GM12878 (cell line): ENCODE measurements around the gene NFATC1. TPM values are rescaled to one million over a fixed set of nuclear protein-coding genes. Genes with fewer than 3 reads are reported as not detected.

ENCODE experiments used
- ATAC-seq: fragments of 200-7000 bp; cut with Tn5 transposase; 3 replicates; pipeline ENCODE4 v1.9.1; 2020; ENCODE audit warnings: mild to moderate bottlenecking, moderate library complexity
- BruUV-seq: library from RNA; stranded (reverse); fragments of 400-500 nt; replicated peaks from 2 replicates; lab custom pipeline; 2021; lab: Mats Ljungman, UMichigan
- CTCF ChIA-PET: fragments of 300-600 bp; sonication (Branson Sonifier 250); formaldehyde crosslinking; extraction: SDS; loops from one replicate; lab custom pipeline; 2021; ENCODE audit warnings: inconsistent platforms; lab: Yijun Ruan, JAX
- POLR2A ChIA-PET: fragments of 350-600 bp; formaldehyde crosslinking; extraction: SDS; loops from one replicate; lab custom pipeline; 2021; ENCODE audit warnings: inconsistent platforms; lab: Charles Lee
- RAD21 ChIA-PET: fragments of 300-600 bp; sonication (Branson Sonifier 250); formaldehyde crosslinking; loops from one replicate; lab custom pipeline; 2023; ENCODE audit warnings: antibody characterized with exemption; ENCODE audit not compliant: unreplicated experiment; lab: Charles Lee
- SMC1A ChIA-PET: fragments of 300-600 bp; sonication (Branson Sonifier 250); formaldehyde crosslinking; loops from one replicate; lab custom pipeline; 2023; ENCODE audit not compliant: unreplicated experiment, uncharacterized antibody; lab: Charles Lee
- DNase-seq: peaks from one replicate; pipeline ENCODE4 v3.0.0-alpha.2; 2011; ENCODE audit warnings: low read depth, low spot score
- FAIRE-seq: peaks from 3 replicates; lab custom pipeline; 2011; peaks lifted over from hg19 to GRCh38; lab: Jason Lieb, UNC
- H2AFZ ChIP-seq: 2 replicates; pipeline ENCODE4 v1.6.0; 2011; ENCODE audit warnings: low read depth, low read length, control low read depth; ENCODE audit not compliant: control insufficient read depth
- H3K27ac ChIP-seq: 2 replicates; pipeline ENCODE4 v1.5.1; 2011; ENCODE audit warnings: control low read depth; ENCODE audit not compliant: control insufficient read depth, insufficient read depth
- H3K27me3 ChIP-seq, 2 experiments: replicated peaks in 1 of 2; 2 replicates each; pipeline versions ENCODE4 v1.6.0 to v1.6.1; 2011; ENCODE audit warnings: low read length in 1 of 2; ENCODE audit not compliant: control insufficient read depth in 2 of 2, insufficient read depth in 2 of 2
- H3K36me3 ChIP-seq, 2 experiments: 2 replicates each; pipeline ENCODE4 v1.5.1; 2011; ENCODE audit warnings: low read length in 1 of 2; ENCODE audit not compliant: control insufficient read depth in 2 of 2, insufficient read depth in 2 of 2
- H3K4me1 ChIP-seq: 2 replicates; pipeline ENCODE4 v1.6.1; 2011; ENCODE audit warnings: mild to moderate bottlenecking, low read length, moderate library complexity, mixed read lengths; ENCODE audit not compliant: control insufficient read depth, insufficient read depth
- H3K4me2 ChIP-seq: 2 replicates; pipeline ENCODE4 v1.6.0; 2011; ENCODE audit warnings: control low read depth; ENCODE audit not compliant: control insufficient read depth, insufficient read depth
- H3K4me3 ChIP-seq: fragments of 200-600 bp; sonication (generic); 2 replicates; pipeline ENCODE4 v1.5.1; 2016
- H3K79me2 ChIP-seq: 2 replicates; pipeline ENCODE4 v1.6.0; 2011; ENCODE audit warnings: low read length; ENCODE audit not compliant: control insufficient read depth, insufficient read depth
- H3K9ac ChIP-seq: 2 replicates; pipeline ENCODE4 v1.8.0; 2011; ENCODE audit warnings: low read length, control low read depth, mixed read lengths; ENCODE audit not compliant: control insufficient read depth, insufficient read depth
- H3K9me3 ChIP-seq: replicated peaks from 3 replicates; pipeline ENCODE4 v1.5.1; 2011; ENCODE audit warnings: mild to moderate bottlenecking, low read length; ENCODE audit not compliant: control insufficient read depth, insufficient read depth
- H4K20me1 ChIP-seq: 2 replicates; pipeline ENCODE4 v1.6.0; 2011; ENCODE audit not compliant: control insufficient read depth, insufficient read depth
- BCL3 ChIP-seq: IDR thresholded peaks from 2 replicates; pipeline ENCODE4 v1.6.1; 2011; ENCODE audit warnings: borderline replicate concordance, low read depth, mild to moderate bottlenecking, moderate library complexity, low read length; ENCODE audit not compliant: insufficient read depth, poor library complexity, severe bottlenecking
- BMI1 ChIP-seq: fragments of 450-650 bp; IDR thresholded peaks from 2 replicates; pipeline ENCODE4 v1.6.1; 2016; ENCODE audit warnings: mild to moderate bottlenecking, moderate library complexity, borderline replicate concordance
- NR2C2 ChIP-seq: IDR thresholded peaks from 2 replicates; pipeline ENCODE4 v1.6.1; 2011; ENCODE audit warnings: borderline replicate concordance, low read depth; ENCODE audit not compliant: control insufficient read depth, insufficient read length
- NRF1 ChIP-seq: conservative IDR thresholded peaks from 2 replicates; pipeline ENCODE4 v1.6.1; 2011; ENCODE audit warnings: mild to moderate bottlenecking, low read depth, low read length, improper control_type of control experiment
- TCF3 ChIP-seq: IDR thresholded peaks from 2 replicates; pipeline ENCODE4 v1.6.1; 2012; ENCODE audit warnings: low read depth, mild to moderate bottlenecking, low read length, borderline replicate concordance; ENCODE audit not compliant: insufficient read depth
- WGBS: methylation state at CpG from one replicate; pipeline ENCODE4 v1.1.6; 2016; ENCODE audit warnings: low lambda C conversion rate; ENCODE audit not compliant: insufficient replicate concordance, insufficient coverage; ENCODE audit errors: missing lambda C conversion rate; 5-methylcytosine and 5-hydroxymethylcytosine counted together
- in situ Hi-C: fragments of 300-500 bp; cut with MboI; formaldehyde crosslinking; loops from 9 replicates; pipeline ENCODE4 v1.14.3; 2018; ENCODE audit warnings: mixed read lengths
- intact Hi-C: fragments of 100-400 bp; cut with micrococcal nuclease; formaldehyde crosslinking; loops from one replicate; pipeline ENCODE4 v1.14.2; 2022; ENCODE audit not compliant: unreplicated experiment
- polyA plus RNA-seq, 11 experiments: library from polyadenylated mRNA; depleted of rRNA in 4 of 11; unstranded in 6 of 11; stranded (reverse) in 5 of 11; fragments of >200 nt; fragmentation: Nextera tagmentation in 4 of 11; fragmentation: Illumina TruSeq in 1 of 11; extraction: Ambion mirVana in 4 of 11; extraction: Trizol in 1 of 11; gene quantifications; 1 replicate in 1 of 11; 2 replicates in 10 of 11; pipeline versions ENCODE4 v1.2.1 to v1.2.3, GENCODE V29; 2011 to 2016; ENCODE audit warnings: inconsistent platforms in 2 of 11, missing spikeins in 2 of 11, low read depth in 1 of 11
- total RNA-seq, 4 experiments: library from RNA; depleted of rRNA in 3 of 4; stranded (reverse); fragments of >200 nt in 3 of 4; fragmentation: Illumina TruSeq in 1 of 4; extraction: Trizol in 1 of 4; gene quantifications; 2 replicates each; pipeline versions ENCODE4 v1.2.1 to v1.2.3, GENCODE V29; 2013 to 2021

NFATC1 gene
- total and polyA plus RNA-seq, 10 of the 15 experiments (the other 5 are each of a cell fraction or from before 2014, with no cell fraction given): 0.84 to 20.8 (median 5.1) TPM

- Histone ChIP-seq H3K27me3 (no peaks in the 10 kb centered on the region), H4K20me1 (no peaks in the 10 kb centered on the region), H2AFZ (no peak overlapping the region), H3K27ac (no peak overlapping the region), H3K4me2 (no peak overlapping the region), H3K4me1 (no peaks in the 10 kb centered on the region), H3K9ac (no peak overlapping the region), H3K36me3 (no peaks in the 10 kb centered on the region), H3K79me2 (no peaks in the 10 kb centered on the region), H3K4me3 (no peak overlapping the region), H3K9me3 (peaks cover 2% of the 10 kb centered on the region; the same call in 1 of the 3 replicates)
- intact Hi-C loops: no loop called here
- RAD21 ChIA-PET: no interaction called here
- BruUV-seq: no TSS peak
- SMC1A ChIA-PET: no interaction called here
- DNase-seq (no peak), FAIRE-seq (no peak), ATAC-seq (no peak)
- in situ Hi-C loops: no loop called here
- TF ChIP-seq BMI1 (no peak), NRF1 (no peak), NR2C2 (no peak), BCL3 (peak; percentile 65), TCF3 (0 out of 2 replicates have a peak, but pooled peaks have one; percentile 58)
- POLR2A ChIA-PET: no interaction called here
- WGBS: 94% methylated on average over 52 of the region's 54 CpGs
- CTCF ChIA-PET: no interaction called here
These were observed 80.5 kb downstream of the NFATC1 start for GRCh38 chr18:79476031-79476917.
